IMR-90 (cell line): Measurements from ENCODE around the gene EFCAB8. TPM values are rescaled to one million over a fixed set of nuclear protein-coding genes. Genes with fewer than 3 reads are reported as not detected.

Experiments
- ATAC-seq: fragments of 200-7000 bp; cut with Tn5 transposase; 2 replicates; pipeline ENCODE4 v1.9.1; 2020; ENCODE audit warnings: low read depth, mild to moderate bottlenecking, moderate library complexity
- BruUV-seq: library from RNA; stranded (reverse); fragments of 400-500 nt; replicated peaks from 2 replicates; lab custom pipeline; 2021; lab: Mats Ljungman, UMichigan
- CTCF ChIA-PET: fragments of 300-600 bp; formaldehyde crosslinking; extraction: SDS; loops from one replicate; lab custom pipeline; 2021; ENCODE audit warnings: antibody characterized with exemption; lab: Yijun Ruan, JAX
- POLR2A ChIA-PET: fragments of 300-600 bp; sonication (Branson Sonifier 250); formaldehyde crosslinking; loops from one replicate; lab custom pipeline; 2022; ENCODE audit warnings: antibody characterized with exemption; ENCODE audit not compliant: unreplicated experiment; lab: Charles Lee
- DNase-seq: peaks from one replicate; pipeline ENCODE4 v3.0.0; 2013
- H2AFZ ChIP-seq: replicated peaks from 2 replicates; pipeline ENCODE3; 2013; ENCODE audit warnings: low read length, mild to moderate bottlenecking; ENCODE audit not compliant: poor library complexity
- H2AK5ac ChIP-seq: 2 replicates; pipeline ENCODE4 v1.6.1; 2013; ENCODE audit warnings: low read depth, low read length, inconsistent platforms
- H2AK9ac ChIP-seq: replicated peaks from 2 replicates; pipeline ENCODE3; 2013; ENCODE audit warnings: mild to moderate bottlenecking, low read depth, low read length, moderate library complexity; ENCODE audit not compliant: poor library complexity
- H2BK120ac ChIP-seq: 2 replicates; pipeline ENCODE4 v1.6.1; 2013; ENCODE audit warnings: low read depth, low read length, inconsistent platforms
- H2BK15ac ChIP-seq: 3 replicates; pipeline ENCODE4 v1.6.1; 2013; ENCODE audit warnings: low read depth, low read length, inconsistent platforms
- H2BK20ac ChIP-seq: 2 replicates; pipeline ENCODE4 v1.6.1; 2013; ENCODE audit warnings: low read depth, mild to moderate bottlenecking, inconsistent platforms, low read length, moderate library complexity
- H2BK5ac ChIP-seq: 2 replicates; pipeline ENCODE4 v1.6.1; 2013; ENCODE audit warnings: mild to moderate bottlenecking, low read depth, low read length, inconsistent platforms; ENCODE audit not compliant: poor library complexity, severe bottlenecking
- H3K14ac ChIP-seq: replicated peaks from 2 replicates; pipeline ENCODE4 v1.6.1; 2013; ENCODE audit warnings: low read depth, low read length, inconsistent platforms
- H3K18ac ChIP-seq: 2 replicates; pipeline ENCODE4 v1.6.1; 2013; ENCODE audit warnings: low read depth, low read length, control low read depth
- H3K23ac ChIP-seq: 2 replicates; pipeline ENCODE4 v1.6.1; 2013; ENCODE audit warnings: low read depth, low read length, inconsistent platforms
- H3K27ac ChIP-seq: 2 replicates; pipeline ENCODE4 v1.5.1; 2013; ENCODE audit warnings: mild to moderate bottlenecking, control low read depth, low read length; ENCODE audit not compliant: insufficient read depth
- H3K27me3 ChIP-seq: 2 replicates; pipeline ENCODE4 v1.6.1; 2013; ENCODE audit warnings: low read length; ENCODE audit not compliant: control insufficient read depth, insufficient read depth
- H3K36me3 ChIP-seq: 2 replicates; pipeline ENCODE4 v1.6.1; 2013; ENCODE audit warnings: low read length, mixed read lengths; ENCODE audit not compliant: control insufficient read depth, insufficient read depth
- H3K4ac ChIP-seq: 2 replicates; pipeline ENCODE4 v1.6.1; 2013; ENCODE audit warnings: low read depth, low read length, inconsistent platforms
- H3K4me1 ChIP-seq: 2 replicates; pipeline ENCODE4 v1.6.1; 2013; ENCODE audit warnings: low read length, mixed read lengths; ENCODE audit not compliant: control insufficient read depth, insufficient read depth
- H3K4me2 ChIP-seq: 2 replicates; pipeline ENCODE4 v1.6.1; 2013; ENCODE audit warnings: low read depth, mild to moderate bottlenecking, control low read depth, low read length, moderate library complexity
- H3K4me3 ChIP-seq: 2 replicates; pipeline ENCODE4 v1.5.1; 2013; ENCODE audit warnings: low read depth, mild to moderate bottlenecking, control low read depth, low read length, moderate library complexity; ENCODE audit not compliant: insufficient read depth
- H3K56ac ChIP-seq: 2 replicates; pipeline ENCODE4 v1.6.1; 2013; ENCODE audit warnings: low read length, inconsistent platforms; ENCODE audit not compliant: insufficient read depth; ENCODE audit errors: extremely low read depth
- H3K79me1 ChIP-seq, 2 experiments: 2 replicates each; pipeline ENCODE4 v1.6.1; 2013; ENCODE audit warnings: low read length in 2 of 2, inconsistent platforms in 1 of 2, low read depth in 1 of 2
- H3K9ac ChIP-seq: 2 replicates; pipeline ENCODE4 v1.6.1; 2013; ENCODE audit warnings: low read depth, low read length, control low read depth
- H3K9me1 ChIP-seq: 2 replicates; pipeline ENCODE4 v1.6.1; 2013; ENCODE audit warnings: low read length, inconsistent platforms; ENCODE audit not compliant: insufficient read depth
- H3K9me3 ChIP-seq: 2 replicates; pipeline ENCODE4 v1.6.1; 2013; ENCODE audit warnings: low read length; ENCODE audit not compliant: control insufficient read depth, insufficient read depth
- H4K20me1 ChIP-seq: 2 replicates; pipeline ENCODE4 v1.6.1; 2013; ENCODE audit warnings: low read length, inconsistent platforms; ENCODE audit not compliant: insufficient read depth
- H4K5ac ChIP-seq: 2 replicates; pipeline ENCODE4 v1.6.1; 2013; ENCODE audit warnings: mild to moderate bottlenecking, low read depth, low read length, control low read depth
- H4K8ac ChIP-seq, 2 experiments: 2 replicates each; pipeline ENCODE4 v1.6.1; 2013; ENCODE audit warnings: low read depth in 2 of 2, low read length in 2 of 2, control low read depth in 1 of 2, inconsistent platforms in 1 of 2
- H4K91ac ChIP-seq: 2 replicates; pipeline ENCODE4 v1.6.1; 2013; ENCODE audit warnings: low read depth, low read length, inconsistent platforms; ENCODE audit not compliant: insufficient read depth
- BHLHE40 ChIP-seq: fragments of 150-350 bp; IDR thresholded peaks from 2 replicates; pipeline ENCODE4 v1.6.1; 2016; ENCODE audit warnings: mild to moderate bottlenecking, low read depth, low read length
- CHD1 ChIP-seq: IDR thresholded peaks from 2 replicates; pipeline ENCODE4 v1.6.1; 2012; ENCODE audit warnings: low read depth, low read length, improper control_type of control experiment
- FOS ChIP-seq: fragments of 150-350 bp; IDR thresholded peaks from 2 replicates; pipeline ENCODE4 v1.6.1; 2016; ENCODE audit warnings: low read depth, low read length
- WGBS, 2 experiments: methylation state at CpG; one replicate each; pipeline versions ENCODE4 v1.1.5 to v1.1.7; 2013; ENCODE audit warnings: missing lambda C conversion rate in 2 of 2; ENCODE audit not compliant: insufficient read length in 1 of 2; ENCODE audit errors: extremely low coverage in 2 of 2; 5-methylcytosine and 5-hydroxymethylcytosine counted together
- dilution Hi-C: fragments of 300-500 bp; cut with HindIII; formaldehyde crosslinking; loops from one replicate; pipeline ENCODE4 v1.14.3; 2018; ENCODE audit warnings: low sequenced_read_pairs; ENCODE audit not compliant: unreplicated experiment
- in situ Hi-C: fragments of 300-500 bp; cut with MboI; formaldehyde crosslinking; loops from 3 replicates; pipeline ENCODE4 v1.14.3; 2019; ENCODE audit warnings: low sequenced_read_pairs, inconsistent platforms, mixed read lengths
- intact Hi-C: fragments of 100-400 bp; cut with micrococcal nuclease; formaldehyde crosslinking; loops from 2 replicates; pipeline ENCODE4 v1.10.0; 2022
- polyA plus RNA-seq, 3 experiments: library from polyadenylated mRNA; depleted of rRNA; stranded (reverse); fragments of >200 nt; gene quantifications; 2 replicates each; pipeline ENCODE4 v1.2.3, GENCODE V29; 2012; ENCODE audit warnings: low replicate concordance in 1 of 3
- total RNA-seq: library from RNA; depleted of rRNA; stranded (reverse); fragments of >200 nt; gene quantifications from 2 replicates; pipeline ENCODE4 v1.2.3, GENCODE V29; 2012

Gene EFCAB8
- total and polyA plus RNA-seq, 2 of the 4 experiments (the other 2 are of a cell fraction), result not detected

DNA sequence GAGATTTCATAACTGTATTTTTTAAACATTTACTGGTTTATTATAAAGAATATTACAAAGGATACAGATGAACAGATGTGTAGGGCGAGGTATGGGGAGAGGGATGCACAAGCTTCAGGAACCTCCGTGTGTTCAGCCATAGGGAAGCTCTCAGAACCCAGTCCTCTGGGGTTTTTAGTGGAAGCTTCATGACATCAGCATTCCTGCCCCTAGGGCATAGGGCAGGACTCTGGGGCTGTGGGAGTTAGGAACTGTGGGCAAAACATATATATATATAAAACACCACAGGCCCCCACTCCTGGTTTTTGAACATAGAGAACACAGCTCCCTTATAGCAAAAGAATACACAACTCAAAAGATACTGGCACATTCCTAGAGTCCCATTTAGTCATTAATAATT, 21.9 kb downstream of the EFCAB8 start:
- Histone ChIP-seq H3K4me3 (no peak overlapping the region), H3K36me3 (no peaks in the 10 kb centered on the region), H4K91ac (no peak overlapping the region), H2AK5ac (no peak overlapping the region), H3K9me1 (peaks cover 6% of the 10 kb centered on the region; the same call in 1 of the 2 replicates), H2BK5ac (no peak overlapping the region), H3K18ac (no peak overlapping the region), H4K20me1 (no peaks in the 10 kb centered on the region; the same call in 1 of the 2 replicates), H3K23ac (no peak overlapping the region), H3K9me3 (no peaks in the 10 kb centered on the region), H3K27me3 (peaks cover 2% of the 10 kb centered on the region; the same call in 1 of the 2 replicates), H3K4me2 (no peak overlapping the region), H2BK20ac (no peak overlapping the region), H3K4me1 (peaks cover 1% of the 10 kb centered on the region; the same call in 1 of the 2 replicates), H4K8ac (no peak overlapping the region), H2AFZ (no peak overlapping the region), H3K27ac (no peak overlapping the region), H2BK15ac (no peak overlapping the region), H3K4ac (no peak overlapping the region), H3K79me1 (no peaks in the 10 kb centered on the region), H2AK9ac (no peak overlapping the region), H4K5ac (no peak overlapping the region), H3K56ac (no peak overlapping the region), H3K14ac (no peak overlapping the region), H3K9ac (no peak overlapping the region), H2BK120ac (no peak overlapping the region)
- intact Hi-C loops (no loop called here), dilution Hi-C loops (no loop called here), in situ Hi-C loops (no loop called here)
- BruUV-seq, result no TSS peak
- ChIA-PET CTCF (no interaction called here), POLR2A (no interaction called here)
- TF ChIP-seq CHD1, result no peak
- no peak for TF ChIP-seq FOS
- TF ChIP-seq BHLHE40, result no peak
- WGBS, 2 experiments, result no CpG with 5 or more reads among the region's 2 CpGs
- ATAC-seq, result no peak
- DNase-seq, result no peak
